VCaP (cell line): ENCODE data around the gene PCDHA13.

Experiments
- H3K27ac ChIP-seq: fragments of 450-650 bp; 2 replicates; pipeline ENCODE4 v1.5.1; 2017
- TF ChIP-seq, protein P1 (sequence below): fragments of 450-650 bp; conservative IDR thresholded peaks from 2 replicates; pipeline ENCODE4 v1.5.1; 2017; ENCODE audit warnings: mild to moderate bottlenecking, moderate library complexity

Gene PCDHA13

DNA sequence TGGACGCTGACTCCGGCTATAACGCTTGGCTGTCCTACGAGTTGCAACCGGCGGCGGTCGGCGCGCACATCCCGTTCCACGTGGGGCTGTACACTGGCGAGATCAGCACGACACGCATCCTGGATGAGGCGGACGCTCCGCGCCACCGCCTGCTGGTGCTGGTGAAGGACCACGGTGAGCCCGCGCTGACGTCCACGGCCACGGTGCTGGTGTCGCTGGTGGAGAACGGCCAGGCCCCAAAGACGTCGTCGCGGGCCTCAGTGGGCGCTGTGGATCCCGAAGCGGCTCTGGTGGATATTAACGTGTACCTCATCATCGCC lies 4.7 kb upstream of the PCDHA13 start:
- TF ChIP-seq, protein P1, sequence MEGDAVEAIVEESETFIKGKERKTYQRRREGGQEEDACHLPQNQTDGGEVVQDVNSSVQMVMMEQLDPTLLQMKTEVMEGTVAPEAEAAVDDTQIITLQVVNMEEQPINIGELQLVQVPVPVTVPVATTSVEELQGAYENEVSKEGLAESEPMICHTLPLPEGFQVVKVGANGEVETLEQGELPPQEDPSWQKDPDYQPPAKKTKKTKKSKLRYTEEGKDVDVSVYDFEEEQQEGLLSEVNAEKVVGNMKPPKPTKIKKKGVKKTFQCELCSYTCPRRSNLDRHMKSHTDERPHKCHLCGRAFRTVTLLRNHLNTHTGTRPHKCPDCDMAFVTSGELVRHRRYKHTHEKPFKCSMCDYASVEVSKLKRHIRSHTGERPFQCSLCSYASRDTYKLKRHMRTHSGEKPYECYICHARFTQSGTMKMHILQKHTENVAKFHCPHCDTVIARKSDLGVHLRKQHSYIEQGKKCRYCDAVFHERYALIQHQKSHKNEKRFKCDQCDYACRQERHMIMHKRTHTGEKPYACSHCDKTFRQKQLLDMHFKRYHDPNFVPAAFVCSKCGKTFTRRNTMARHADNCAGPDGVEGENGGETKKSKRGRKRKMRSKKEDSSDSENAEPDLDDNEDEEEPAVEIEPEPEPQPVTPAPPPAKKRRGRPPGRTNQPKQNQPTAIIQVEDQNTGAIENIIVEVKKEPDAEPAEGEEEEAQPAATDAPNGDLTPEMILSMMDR, result no peak
- no peak overlapping the region for H3K27ac ChIP-seq

GRCh38 chr5:140882591-140882899 lies 621 bp downstream of the PCDHA13 start:
- H3K27ac ChIP-seq, result peak overlapping the region; percentile 64

GRCh38 chr5:140883373-140883772 lies 1.4 kb downstream of the PCDHA13 start:
- no peak overlapping the region for H3K27ac ChIP-seq
- TF ChIP-seq, protein P1, result no peak

More at GRCh38 chr5:140882591-140882899, 621 bp downstream of the PCDHA13 start:
- TF ChIP-seq, protein P1, result peak; percentile 68

DNA sequence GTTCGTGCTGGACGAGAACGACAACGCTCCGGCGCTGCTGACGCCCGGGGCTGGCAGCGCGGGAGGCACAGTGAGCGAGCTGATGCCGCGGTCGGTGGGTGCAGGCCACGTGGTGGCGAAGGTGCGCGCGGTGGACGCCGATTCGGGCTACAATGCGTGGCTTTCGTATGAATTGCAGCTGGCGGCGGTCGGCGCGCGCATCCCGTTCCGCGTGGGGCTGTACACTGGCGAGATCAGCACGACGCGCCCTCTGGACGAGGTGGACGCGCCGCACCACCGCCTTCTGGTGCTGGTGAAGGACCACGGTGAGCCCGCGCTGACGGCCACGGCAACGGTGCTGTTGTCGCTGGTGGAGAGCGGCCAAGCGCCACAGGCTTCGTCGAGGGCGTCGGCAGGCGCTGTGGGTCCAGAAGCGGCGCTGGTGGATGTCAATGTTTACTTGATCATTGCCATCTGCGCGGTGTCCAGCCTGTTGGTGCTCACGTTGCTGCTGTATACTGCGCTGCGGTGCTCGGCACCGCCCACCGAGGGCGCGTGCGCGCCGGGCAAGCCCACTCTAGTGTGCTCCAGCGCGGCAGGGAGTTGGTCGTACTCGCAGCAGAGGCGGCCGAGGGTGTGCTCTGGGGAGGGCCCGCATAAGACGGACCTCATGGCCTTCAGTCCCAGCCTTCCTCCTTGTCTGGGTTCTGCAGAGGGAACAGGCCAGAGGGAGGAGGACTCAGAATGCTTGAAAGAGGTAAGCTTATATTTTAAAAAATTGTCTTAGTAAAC lies 2.2 kb downstream of the PCDHA13 start:
- H3K27ac ChIP-seq, result no peak overlapping the region
- TF ChIP-seq, protein P1, result no peak

GRCh38 chr5:140916325-140916724 lies 34.4 kb downstream of the PCDHA13 start:
- H3K27ac ChIP-seq, result no peak overlapping the region
- TF ChIP-seq, protein P1, result no peak

- H3K27ac ChIP-seq, result no peak overlapping the region
- TF ChIP-seq, protein P1, result no peak
Measured at GRCh38 chr5:140923601-140924000, 41.7 kb downstream of the PCDHA13 start.

DNA sequence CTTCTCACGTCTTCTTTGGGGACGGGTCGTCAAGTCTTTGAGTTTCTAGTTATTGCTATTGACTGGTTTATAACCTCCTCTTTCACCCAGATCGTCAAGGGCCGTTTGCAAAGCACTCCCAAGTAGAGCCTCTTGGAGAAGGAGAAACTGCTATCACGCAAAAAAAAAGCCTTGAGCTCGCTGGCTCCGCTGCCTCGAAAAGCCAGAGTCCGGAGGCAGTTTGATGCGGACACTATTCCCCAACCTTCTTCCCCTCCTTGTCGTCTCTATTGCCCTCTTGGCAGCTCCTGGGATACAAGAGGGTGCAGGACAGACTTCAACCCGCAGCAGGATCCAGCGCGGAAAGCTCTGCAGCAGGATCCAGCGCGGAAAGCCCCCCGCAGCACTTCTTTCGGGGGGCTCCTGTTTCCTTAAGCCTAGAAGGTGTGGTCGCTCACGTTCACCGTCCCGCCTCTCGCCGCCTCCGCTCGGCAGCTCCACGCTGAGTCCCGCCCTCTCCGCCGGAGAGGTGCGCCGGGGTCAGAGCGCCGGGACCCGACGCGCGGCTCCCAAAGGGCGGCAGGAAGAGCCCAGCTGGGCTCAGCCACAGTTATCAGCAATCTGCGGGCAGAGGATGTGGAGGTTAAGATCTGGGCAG lies 44.0 kb downstream of the PCDHA13 start, which contains the start of gene PCDHAC1:
TSS of gene PCDHAC1 (plus strand) at position 494 of the 637 bp plus-strand sequence. CDS start 594 bp downstream, outside the sequence.
- TF ChIP-seq, protein P1, result no peak
- H3K27ac ChIP-seq, result no peak within 1 kb of the TSS
